Fibroblast of skin of right quadriceps (primary cell): ENCODE results near the gene RPS19BP1.

ENCODE experiments used
- DNase-seq: peaks from one replicate; pipeline ENCODE4 v3.0.0-alpha.2; 2013

The RPS19BP1 gene

GRCh38 chr22:39532215-39533073 is at the start of gene RPS19BP1:
Gene RPS19BP1, minus strand, starts transcription at chr22:39532748. Its CDS starts 10 bp downstream, at chr22:39532738.
- peak; percentile 99 for DNase-seq

- DNase-seq, result no peak
Observed at GRCh38 chr22:39581303-39581702, 48.8 kb upstream of the RPS19BP1 start.

GRCh38 chr22:39580795-39581194 is 48.2 kb upstream of the RPS19BP1 start:
- no peak for DNase-seq

GRCh38 chr22:39580006-39580441 is 47.5 kb upstream of the RPS19BP1 start:
- no peak for DNase-seq

GRCh38 chr22:39577900-39578299 is 45.4 kb upstream of the RPS19BP1 start:
- DNase-seq, result no peak

- DNase-seq, result no peak
Observed at GRCh38 chr22:39577366-39577765, 44.8 kb upstream of the RPS19BP1 start.

- no peak for DNase-seq
Observed at GRCh38 chr22:39576027-39576426, 43.5 kb upstream of the RPS19BP1 start.

- DNase-seq, result no peak
Observed at GRCh38 chr22:39575552-39575825, 42.9 kb upstream of the RPS19BP1 start.

GRCh38 chr22:39574779-39575551 is 42.4 kb upstream of the RPS19BP1 start:
- DNase-seq, result peak; percentile 92

GRCh38 chr22:39571538-39571937 is 39.0 kb upstream of the RPS19BP1 start:
- no peak for DNase-seq

GRCh38 chr22:39570665-39571064 is 38.1 kb upstream of the RPS19BP1 start, which contains the start of gene CACNA1I:
Gene CACNA1I, plus strand, starts transcription at chr22:39570753. Its CDS starts 0 bp downstream, at chr22:39570753.
- DNase-seq, result no peak

GRCh38 chr22:39570226-39570625 is 37.7 kb upstream of the RPS19BP1 start:
- DNase-seq, result no peak

GRCh38 chr22:39569066-39569465 is 36.5 kb upstream of the RPS19BP1 start:
- no peak for DNase-seq

- no peak for DNase-seq
Observed at GRCh38 chr22:39568278-39568981, 35.9 kb upstream of the RPS19BP1 start.

- DNase-seq, result no peak
Observed at GRCh38 chr22:39567135-39567946, 34.8 kb upstream of the RPS19BP1 start.

GRCh38 chr22:39565414-39565944 is 32.9 kb upstream of the RPS19BP1 start:
- no peak for DNase-seq

GRCh38 chr22:39563571-39564428 is 31.3 kb upstream of the RPS19BP1 start:
- DNase-seq, result no peak

GRCh38 chr22:39562839-39563489 is 30.4 kb upstream of the RPS19BP1 start:
- DNase-seq, result no peak

GRCh38 chr22:39560127-39560526 is 27.6 kb upstream of the RPS19BP1 start:
- no peak for DNase-seq

GRCh38 chr22:39559456-39560105 is 27.0 kb upstream of the RPS19BP1 start:
- DNase-seq, result no peak
